Neural cell (in vitro differentiated cells): ENCODE measurements around the gene ADAMTS14. TPM values are rescaled to one million over a fixed set of nuclear protein-coding genes. Genes with fewer than 3 reads are reported as not detected.

Source experiments
- H2AFZ ChIP-seq: fragments of 200-600, 300-800 bp; sonication (generic), shearing (Covaris generic); 2 replicates; pipeline ENCODE4 v1.6.0; 2014; ENCODE audit warnings: low read depth, mild to moderate bottlenecking, antibody characterized with exemption, low read length, moderate library complexity
- H3F3A ChIP-seq: fragments of 200-600 bp; shearing (Covaris generic); 2 replicates; pipeline ENCODE4 v1.6.1; 2016; ENCODE audit warnings: mild to moderate bottlenecking, moderate library complexity, mixed read lengths, antibody characterized with exemption, low read length; ENCODE audit not compliant: insufficient read depth, poor library complexity, severe bottlenecking
- H3K27ac ChIP-seq: fragments of 200-600, 300-800 bp; sonication (generic), shearing (Covaris generic); 2 replicates; pipeline ENCODE4 v1.5.1; 2014; ENCODE audit warnings: mild to moderate bottlenecking, low read length, moderate library complexity
- H3K27me3 ChIP-seq: fragments of 300-800, 200-600 bp; sonication (generic), shearing (Covaris generic); 2 replicates; pipeline ENCODE4 v1.6.0; 2014; ENCODE audit warnings: mild to moderate bottlenecking, low read depth, low read length, moderate library complexity; ENCODE audit not compliant: insufficient read depth
- H3K36me3 ChIP-seq: fragments of 300-800, 200-600 bp; sonication (generic), shearing (Covaris generic); 2 replicates; pipeline ENCODE4 v1.5.1; 2014; ENCODE audit warnings: mild to moderate bottlenecking, antibody characterized with exemption, low read length, moderate library complexity; ENCODE audit not compliant: insufficient read depth
- H3K4me2 ChIP-seq: fragments of 300-800, 200-600 bp; sonication (generic), shearing (Covaris generic); 2 replicates; pipeline ENCODE4 v1.6.0; 2014; ENCODE audit warnings: mild to moderate bottlenecking, low read length
- H3K4me3 ChIP-seq: fragments of 300-800, 200-600 bp; sonication (generic), shearing (Covaris generic); 2 replicates; pipeline ENCODE4 v1.5.1; 2014; ENCODE audit warnings: mild to moderate bottlenecking, low read length, moderate library complexity
- H3K79me2 ChIP-seq: fragments of 200-600 bp; shearing (Covaris generic); replicated peaks from 2 replicates; pipeline ENCODE4 v1.6.0; 2014; ENCODE audit warnings: mild to moderate bottlenecking, low read length, moderate library complexity; ENCODE audit not compliant: insufficient read depth
- H3K9ac ChIP-seq: fragments of 300-800, 200-600 bp; sonication (generic), shearing (Covaris generic); 2 replicates; pipeline ENCODE4 v1.6.1; 2016; ENCODE audit warnings: mild to moderate bottlenecking, low read length, mixed read lengths
- H3K9me2 ChIP-seq: fragments of 200-600 bp; shearing (Covaris generic); 2 replicates; pipeline ENCODE4 v1.6.1; 2016; ENCODE audit warnings: mild to moderate bottlenecking, low read length, mixed read lengths; ENCODE audit not compliant: insufficient read depth
- H3K9me3 ChIP-seq: fragments of 200-600, 300-800 bp; sonication (generic), shearing (Covaris generic); 2 replicates; pipeline ENCODE4 v1.6.1; 2016; ENCODE audit warnings: mild to moderate bottlenecking, mixed run types, low read length, moderate library complexity, mixed read lengths
- H4K20me1 ChIP-seq: fragments of 200-600 bp; shearing (Covaris generic); 2 replicates; pipeline ENCODE4 v1.6.1; 2016; ENCODE audit warnings: mild to moderate bottlenecking, mixed run types; ENCODE audit not compliant: insufficient read depth
- CTCF ChIP-seq: fragments of 450-650 bp; IDR thresholded peaks from 2 replicates; pipeline ENCODE4 v1.5.1; 2014; ENCODE audit warnings: antibody characterized with exemption, mild to moderate bottlenecking, moderate library complexity; ENCODE audit not compliant: poor library complexity, severe bottlenecking
- EP300 ChIP-seq: fragments of 450-650 bp; conservative IDR thresholded peaks from 2 replicates; pipeline ENCODE4 v1.6.1; 2014; ENCODE audit warnings: antibody characterized with exemption, mild to moderate bottlenecking, moderate library complexity; ENCODE audit not compliant: poor library complexity, severe bottlenecking
- EZH2 ChIP-seq: fragments of 200-600, 300-800 bp; shearing (Covaris generic), sonication (generic); IDR thresholded peaks from 2 replicates; pipeline ENCODE4 v1.6.1; 2014; ENCODE audit warnings: antibody characterized with exemption, low read length, borderline replicate concordance, mild to moderate bottlenecking; ENCODE audit not compliant: insufficient read depth, poor library complexity, severe bottlenecking
- MXI1 ChIP-seq: fragments of 450-650 bp; conservative IDR thresholded peaks from 2 replicates; pipeline ENCODE4 v1.6.1; 2014; ENCODE audit warnings: antibody characterized with exemption, mild to moderate bottlenecking; ENCODE audit not compliant: poor library complexity, severe bottlenecking
- POLR2AphosphoS5 ChIP-seq: IDR thresholded peaks from 2 replicates; pipeline ENCODE4 v1.6.1; 2012
- RAD21 ChIP-seq: fragments of 450-650 bp; conservative IDR thresholded peaks from 2 replicates; pipeline ENCODE4 v1.6.1; 2014; ENCODE audit warnings: antibody characterized with exemption, mild to moderate bottlenecking, moderate library complexity
- REST ChIP-seq: IDR thresholded peaks from 2 replicates; pipeline ENCODE4 v1.6.1; 2012; ENCODE audit warnings: borderline replicate concordance
- SMC3 ChIP-seq: fragments of 450-650 bp; conservative IDR thresholded peaks from 2 replicates; pipeline ENCODE4 v1.6.1; 2014; ENCODE audit warnings: antibody characterized with exemption, mild to moderate bottlenecking, moderate library complexity; ENCODE audit not compliant: poor library complexity
- TAF1 ChIP-seq: IDR thresholded peaks from 2 replicates; pipeline ENCODE4 v1.6.1; 2012; ENCODE audit warnings: low read depth
- polyA plus RNA-seq: library from polyadenylated mRNA; depleted of rRNA; stranded (reverse); fragments of >200 nt; gene quantifications from 2 replicates; pipeline ENCODE4 v1.2.3, GENCODE V29; 2014

Gene ADAMTS14
- polyA plus RNA-seq, 1 donor from 2014 or later: 0.04 TPM

GRCh38 chr10:70694418-70695141 is 22.3 kb downstream of the ADAMTS14 start:
- Histone ChIP-seq H3K9me2 (no peaks in the 10 kb centered on the region), H2AFZ (no peak overlapping the region), H3K4me3 (no peak overlapping the region), H3K4me2 (no peak overlapping the region), H3K36me3 (no peaks in the 10 kb centered on the region), H3K9ac (no peak overlapping the region), H3K27ac (no peak overlapping the region), H4K20me1 (no peaks in the 10 kb centered on the region), H3F3A (no peaks in the 10 kb centered on the region), H3K9me3 (no peaks in the 10 kb centered on the region), H3K79me2 (no peaks in the 10 kb centered on the region), H3K27me3 (no peaks in the 10 kb centered on the region)
- TF ChIP-seq EP300 (no peak), SMC3 (no peak), POLR2AphosphoS5 (no peak), MXI1 (no peak), EZH2 (no peak), TAF1 (no peak), RAD21 (no peak), REST (no peak), CTCF (no peak)

- Histone ChIP-seq H2AFZ (no peak overlapping the region), H3K36me3 (no peaks in the 10 kb centered on the region), H3K9me2 (no peaks in the 10 kb centered on the region), H4K20me1 (no peaks in the 10 kb centered on the region), H3K9ac (no peak overlapping the region), H3F3A (no peaks in the 10 kb centered on the region), H3K4me3 (no peak overlapping the region), H3K27me3 (no peaks in the 10 kb centered on the region), H3K27ac (no peak overlapping the region), H3K4me2 (no peak overlapping the region), H3K79me2 (no peaks in the 10 kb centered on the region), H3K9me3 (no peaks in the 10 kb centered on the region)
- TF ChIP-seq POLR2AphosphoS5 (no peak), EZH2 (no peak), RAD21 (no peak), EP300 (no peak), SMC3 (no peak), REST (no peak), TAF1 (no peak), CTCF (no peak), MXI1 (no peak)
Measured at GRCh38 chr10:70695241-70696030, 23.1 kb downstream of the ADAMTS14 start.
